GM23248 (cell line): Measurements from ENCODE around the gene NSUN4. TPM values are rescaled to one million over a fixed set of nuclear protein-coding genes. Genes with fewer than 3 reads are reported as not detected.

Experiments used
- DNase-seq: peaks from one replicate; pipeline ENCODE4 v3.0.0-alpha.2; 2015
- H2AFZ ChIP-seq: fragments of 200-600 bp; sonication (generic); 2 replicates; pipeline ENCODE4 v1.6.1; 2016; ENCODE audit warnings: antibody characterized with exemption
- H3F3A ChIP-seq: fragments of 200-600 bp; sonication (generic); 2 replicates; pipeline ENCODE4 v1.6.1; 2016; ENCODE audit warnings: mild to moderate bottlenecking, antibody characterized with exemption, mixed run types; ENCODE audit not compliant: insufficient read depth
- H3K27ac ChIP-seq: fragments of 200-600 bp; sonication (generic); 2 replicates; pipeline ENCODE4 v1.5.1; 2016; ENCODE audit warnings: mild to moderate bottlenecking
- H3K27me3 ChIP-seq: fragments of 200-600 bp; sonication (generic); replicated peaks from 2 replicates; pipeline ENCODE4 v1.6.1; 2016; ENCODE audit warnings: mild to moderate bottlenecking; ENCODE audit not compliant: insufficient read depth
- H3K36me3 ChIP-seq: fragments of 200-600 bp; sonication (generic); 2 replicates; pipeline ENCODE4 v1.6.1; 2016; ENCODE audit warnings: low read depth, mild to moderate bottlenecking
- H3K4me1 ChIP-seq: fragments of 200-600 bp; sonication (generic); 2 replicates; pipeline ENCODE4 v1.6.1; 2016; ENCODE audit warnings: mild to moderate bottlenecking; ENCODE audit not compliant: insufficient read depth
- H3K4me2 ChIP-seq: fragments of 200-600 bp; sonication (generic); one replicate; pipeline ENCODE4 v1.6.1; 2016; ENCODE audit warnings: mild to moderate bottlenecking; ENCODE audit not compliant: unreplicated experiment
- H3K4me3 ChIP-seq: fragments of 200-600 bp; sonication (generic); 2 replicates; pipeline ENCODE4 v1.5.1; 2016; ENCODE audit warnings: mild to moderate bottlenecking
- H3K79me2 ChIP-seq: fragments of 200-600 bp; sonication (generic); 2 replicates; pipeline ENCODE4 v1.6.1; 2016; ENCODE audit warnings: mild to moderate bottlenecking; ENCODE audit not compliant: insufficient read depth
- H3K9ac ChIP-seq: fragments of 200-600 bp; sonication (generic); 2 replicates; pipeline ENCODE4 v1.6.1; 2016; ENCODE audit warnings: mild to moderate bottlenecking
- H3K9me2 ChIP-seq: fragments of 200-600 bp; sonication (generic); 2 replicates; pipeline ENCODE4 v1.6.1; 2016; ENCODE audit warnings: mixed run types, mild to moderate bottlenecking, moderate library complexity; ENCODE audit not compliant: insufficient read depth
- H3K9me3 ChIP-seq: fragments of 200-600 bp; sonication (generic); one replicate; pipeline ENCODE4 v1.6.1; 2017; ENCODE audit warnings: low read depth
- H4K20me1 ChIP-seq: fragments of 200-600 bp; sonication (generic); 2 replicates; pipeline ENCODE4 v1.6.0; 2016; ENCODE audit not compliant: insufficient read depth
- EZH2 ChIP-seq: fragments of 200-600 bp; sonication (generic); IDR thresholded peaks from 2 replicates; pipeline ENCODE4 v1.6.1; 2018; ENCODE audit warnings: antibody characterized with exemption, mild to moderate bottlenecking; ENCODE audit not compliant: insufficient read depth, poor library complexity, severe bottlenecking
- EZH2phosphoT487 ChIP-seq: fragments of 200-600 bp; sonication (generic); IDR thresholded peaks from 2 replicates; pipeline ENCODE4 v1.6.1; 2018; ENCODE audit warnings: antibody characterized with exemption, moderate library complexity, mild to moderate bottlenecking, low read depth; ENCODE audit not compliant: insufficient read depth
- WGBS, 2 experiments: methylation state at CpG; one replicate each; pipeline ENCODE4 v1.1.6; 2015 to 2017; ENCODE audit warnings: low lambda C conversion rate in 2 of 2, low coverage in 1 of 2; ENCODE audit errors: missing lambda C conversion rate in 2 of 2; 5-methylcytosine and 5-hydroxymethylcytosine counted together
- in situ Hi-C: fragments of 300-500 bp; cut with MboI; formaldehyde crosslinking; loops from 2 replicates; pipeline ENCODE4 v1.15.0; 2020
- polyA plus RNA-seq: library from polyadenylated mRNA; unstranded; fragments of >200 nt; fragmentation: Nextera tagmentation; extraction: Ambion mirVana; gene quantifications from 2 replicates; pipeline ENCODE4 v1.2.1, GENCODE V29; 2016
- total RNA-seq: library from RNA; depleted of rRNA; stranded (reverse); fragments of >200 nt; shearing (Covaris generic); gene quantifications from 2 replicates; pipeline ENCODE4 v1.2.3, GENCODE V29; 2014

NSUN4 gene
- total and polyA plus RNA-seq, 2 experiments from 2014 or later = 11.7 to 14.9 TPM

- H3F3A ChIP-seq = peaks cover 29% of the 10 kb centered on the region; the same call in 1 of the 2 replicates
- no peaks in the 10 kb centered on the region for H4K20me1 ChIP-seq
- H3K36me3 ChIP-seq = peaks cover 10% of the 10 kb centered on the region; the same call in 1 of the 2 replicates
- no peak for TF ChIP-seq EZH2
- no peak for TF ChIP-seq EZH2phosphoT487
- no peak overlapping the region for H3K27ac ChIP-seq
- no peak overlapping the region for H2AFZ ChIP-seq
- no peaks in the 10 kb centered on the region for H3K9me2 ChIP-seq
- H3K27me3 ChIP-seq = no peaks in the 10 kb centered on the region
- H3K9ac ChIP-seq = no peak overlapping the region
- H3K9me3 ChIP-seq = no peaks in the 10 kb centered on the region
- 88 to 89% methylated on average over 6 of the region's 6 CpGs for WGBS, 2 experiments
- H3K4me2 ChIP-seq = peak overlapping the region; percentile 74
- DNase-seq = peak; percentile 49
- in situ Hi-C loops = no loop called here
- H3K79me2 ChIP-seq = peaks cover 36% of the 10 kb centered on the region
- H3K4me1 ChIP-seq = peaks cover 14% of the 10 kb centered on the region; the same call in 1 of the 2 replicates
- H3K4me3 ChIP-seq = peak overlapping the region; percentile 79; the same call in 1 of the 2 replicates
Measured at GRCh38 chr1:46342084-46342656, 1.6 kb downstream of the NSUN4 start.

DNA sequence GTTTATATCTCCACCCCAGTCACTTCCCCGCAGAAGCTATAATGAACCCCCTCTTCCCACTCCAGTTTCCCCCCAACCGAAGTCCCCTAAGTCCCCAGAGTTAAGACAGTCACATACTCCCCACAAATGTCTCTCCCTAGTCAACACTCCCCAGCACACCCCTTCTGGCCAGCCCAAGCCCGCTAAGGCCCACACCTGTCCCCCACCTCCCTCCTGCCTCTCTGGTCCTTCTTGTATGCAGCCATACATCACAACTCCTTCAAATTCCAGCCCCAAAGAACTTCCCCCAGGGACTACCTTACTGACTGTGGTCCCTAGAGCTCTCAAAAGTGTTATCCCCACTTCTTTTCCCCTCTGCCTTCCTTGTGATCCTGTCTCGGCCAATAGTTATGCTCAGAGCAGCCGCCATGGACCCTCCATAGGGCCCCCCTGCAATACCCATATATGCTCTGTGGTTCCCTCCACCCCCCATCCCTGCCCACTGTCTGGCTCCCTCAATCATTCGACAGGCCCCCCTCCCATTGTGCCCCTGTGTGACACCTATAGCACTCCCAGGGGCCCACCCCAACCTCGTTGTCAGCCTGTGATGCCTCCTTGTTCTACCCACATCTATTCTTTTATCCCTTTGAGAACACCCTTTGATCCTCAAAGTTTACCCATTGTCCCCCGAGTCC lies 2.2 kb downstream of the NSUN4 start:
- TF ChIP-seq EZH2 (no peak), EZH2phosphoT487 (no peak)
- no peak overlapping the region for H3K27ac ChIP-seq
- peaks cover 14% of the 10 kb centered on the region; the same call in 1 of the 2 replicates for H3K4me1 ChIP-seq
- 75 to 85% methylated on average over 6 to 8 of the region's 8 CpGs for WGBS, 2 experiments
- no peak overlapping the region for H2AFZ ChIP-seq
- H4K20me1 ChIP-seq = no peaks in the 10 kb centered on the region
- no peak for DNase-seq
- no peak overlapping the region for H3K4me3 ChIP-seq
- H3K27me3 ChIP-seq = no peaks in the 10 kb centered on the region
- in situ Hi-C loops = no loop called here
- H3F3A ChIP-seq = peaks cover 33% of the 10 kb centered on the region; the same call in 1 of the 2 replicates
- peaks cover 36% of the 10 kb centered on the region for H3K79me2 ChIP-seq
- no peaks in the 10 kb centered on the region for H3K9me2 ChIP-seq
- no peaks in the 10 kb centered on the region for H3K9me3 ChIP-seq
- H3K9ac ChIP-seq = no peak overlapping the region
- H3K4me2 ChIP-seq = no peak overlapping the region
- H3K36me3 ChIP-seq = peaks cover 14% of the 10 kb centered on the region; the same call in 1 of the 2 replicates

DNA sequence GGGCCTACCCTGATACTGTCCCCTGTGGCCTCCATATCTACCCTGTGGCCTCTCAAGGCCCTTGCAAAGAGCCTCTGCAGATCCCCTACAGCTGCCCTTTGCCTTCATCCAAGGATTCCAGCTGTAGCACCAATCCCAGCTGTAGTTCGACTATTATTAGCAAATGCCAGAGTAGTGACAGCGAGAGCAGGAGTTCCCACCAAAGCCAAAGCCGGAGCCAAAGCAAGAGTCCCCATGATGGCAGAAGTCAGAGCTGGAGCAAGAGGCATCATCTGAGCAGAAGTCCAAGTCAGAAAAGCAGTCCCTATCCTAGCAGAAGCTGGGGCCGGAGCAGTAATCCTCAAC lies 2.7 kb downstream of the NSUN4 start:
- Histone ChIP-seq H3K9ac (no peak overlapping the region), H3K4me1 (peaks cover 14% of the 10 kb centered on the region; the same call in 1 of the 2 replicates), H3K79me2 (peaks cover 36% of the 10 kb centered on the region), H3K9me2 (no peaks in the 10 kb centered on the region), H3K4me2 (no peak overlapping the region), H3K4me3 (no peak overlapping the region), H4K20me1 (no peaks in the 10 kb centered on the region), H2AFZ (no peak overlapping the region), H3K27me3 (no peaks in the 10 kb centered on the region), H3K27ac (no peak overlapping the region), H3K36me3 (peaks cover 14% of the 10 kb centered on the region; the same call in 1 of the 2 replicates), H3K9me3 (no peaks in the 10 kb centered on the region), H3F3A (peaks cover 33% of the 10 kb centered on the region; the same call in 1 of the 2 replicates)
- no peak for DNase-seq
- no peak for TF ChIP-seq EZH2
- TF ChIP-seq EZH2phosphoT487 = no peak
- in situ Hi-C loops = no loop called here
- 78 to 79% methylated on average over 4 of the region's 4 CpGs for WGBS, 2 experiments

DNA sequence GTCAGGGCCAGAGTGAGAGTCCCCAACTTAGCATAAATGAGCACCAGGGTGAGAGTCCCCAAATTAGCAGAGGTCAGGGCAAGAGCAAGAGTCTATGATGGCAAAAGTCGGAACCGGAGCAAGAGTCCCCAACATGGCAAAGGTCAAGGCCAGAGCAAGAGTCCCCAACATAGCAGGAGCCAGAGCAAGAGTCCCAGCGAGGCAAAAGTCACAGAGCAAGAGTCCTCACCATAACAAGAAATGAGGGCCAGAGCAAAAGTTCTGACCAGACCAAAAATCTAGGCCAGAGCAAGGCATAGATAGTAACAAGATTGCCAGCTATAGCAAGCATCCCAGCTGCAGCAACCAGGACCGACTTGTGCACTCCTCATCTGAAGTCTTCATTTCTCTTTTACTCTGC lies 3.1 kb downstream of the NSUN4 start:
- no peaks in the 10 kb centered on the region for H4K20me1 ChIP-seq
- no peaks in the 10 kb centered on the region for H3K9me3 ChIP-seq
- WGBS, 2 experiments = 66 to 72% methylated on average over 4 of the region's 4 CpGs
- no peak overlapping the region for H3K27ac ChIP-seq
- DNase-seq = no peak
- peaks cover 14% of the 10 kb centered on the region; the same call in 1 of the 2 replicates for H3K36me3 ChIP-seq
- H3K9me2 ChIP-seq = no peaks in the 10 kb centered on the region
- peaks cover 36% of the 10 kb centered on the region for H3K79me2 ChIP-seq
- no peak overlapping the region for H3K4me2 ChIP-seq
- no peak overlapping the region for H3K4me3 ChIP-seq
- peaks cover 30% of the 10 kb centered on the region; the same call in 1 of the 2 replicates for H3F3A ChIP-seq
- in situ Hi-C loops = no loop called here
- H2AFZ ChIP-seq = no peak overlapping the region
- TF ChIP-seq EZH2 (no peak), EZH2phosphoT487 (no peak)
- H3K4me1 ChIP-seq = peaks cover 14% of the 10 kb centered on the region; the same call in 1 of the 2 replicates
- no peaks in the 10 kb centered on the region for H3K27me3 ChIP-seq
- no peak overlapping the region for H3K9ac ChIP-seq
